WTC11 (cell line): ENCODE data around the gene FMNL2. TPM values are rescaled to one million over a fixed set of nuclear protein-coding genes. Genes with fewer than 3 reads are reported as not detected.

ENCODE experiments used
- ATAC-seq: fragments of 200-7000 bp; cut with Tn5 transposase; 2 replicates; pipeline ENCODE4 v1.10.0; 2021; ENCODE audit warnings: mild to moderate bottlenecking, moderate library complexity
- CTCF ChIA-PET: fragments of 300-600 bp; sonication (Branson Sonifier 250); formaldehyde crosslinking; loops from one replicate; lab custom pipeline; 2021; ENCODE audit warnings: antibody characterized with exemption; lab: Charles Lee
- POLR2A ChIA-PET: fragments of 350-600 bp; sonication (Branson Sonifier 250); formaldehyde crosslinking; loops from one replicate; lab custom pipeline; 2021; ENCODE audit warnings: antibody characterized with exemption; lab: Charles Lee
- DNase-seq: peaks from one replicate; pipeline ENCODE4 v3.0.0; 2021; ENCODE audit warnings: low spot score
- H3K27ac Mint-ChIP-seq: 2 replicates; pipeline ENCODE4 v1.8.0; 2021; ENCODE audit warnings: mixed read lengths
- H3K27me3 Mint-ChIP-seq: 2 replicates; pipeline ENCODE4 v1.8.0; 2021; ENCODE audit warnings: low read depth, mild to moderate bottlenecking, moderate library complexity, mixed read lengths
- H3K36me3 Mint-ChIP-seq: 2 replicates; pipeline ENCODE4 v1.8.0; 2021; ENCODE audit warnings: mixed read lengths
- H3K4me1 Mint-ChIP-seq: 2 replicates; pipeline ENCODE4 v1.8.0; 2022; ENCODE audit warnings: mixed read lengths
- H3K4me3 Mint-ChIP-seq: 2 replicates; pipeline ENCODE4 v1.8.0; 2021; ENCODE audit warnings: mild to moderate bottlenecking, moderate library complexity, mixed read lengths
- H3K9me3 Mint-ChIP-seq: 2 replicates; pipeline ENCODE4 v1.8.0; 2021; ENCODE audit warnings: mixed read lengths
- AFF4 ChIP-seq: sonication (generic); formaldehyde crosslinking; IDR thresholded peaks from 2 replicates; pipeline ENCODE4 v1.8.1; 2023; ENCODE audit warnings: mild to moderate bottlenecking, missing genetic modification reagents, borderline replicate concordance
- AR ChIP-seq: fragments of 250-450 bp; sonication (Bioruptor Pico); IDR thresholded peaks from 2 replicates; pipeline ENCODE4 v1.9.0; 2021; ENCODE audit warnings: mild to moderate bottlenecking
- CREB1 ChIP-seq: sonication (generic); formaldehyde crosslinking; IDR thresholded peaks from 2 replicates; pipeline ENCODE4 v1.8.0; 2023; ENCODE audit warnings: mild to moderate bottlenecking, missing genetic modification reagents
- CTCF ChIP-seq: fragments of 200-600 bp; IDR thresholded peaks from 2 replicates; pipeline ENCODE4 v1.8.0; 2022; ENCODE audit warnings: antibody characterized with exemption
- E2F4 ChIP-seq: sonication (generic); formaldehyde crosslinking; IDR thresholded peaks from 2 replicates; pipeline ENCODE4 v1.8.1; 2022; ENCODE audit warnings: low read depth, mild to moderate bottlenecking, moderate library complexity, missing genetic modification reagents, borderline replicate concordance
- EMX1 ChIP-seq: fragments of 250-450 bp; sonication (Bioruptor Pico); IDR thresholded peaks from 2 replicates; pipeline ENCODE4 v1.8.0; 2021; ENCODE audit warnings: mild to moderate bottlenecking
- FOXJ3 ChIP-seq: sonication (generic); formaldehyde crosslinking; IDR thresholded peaks from 2 replicates; pipeline ENCODE4 v1.9.0; 2021; ENCODE audit warnings: missing genetic modification reagents, mild to moderate bottlenecking, borderline replicate concordance
- FOXP1 ChIP-seq: sonication (generic); formaldehyde crosslinking; IDR thresholded peaks from 2 replicates; pipeline ENCODE4 v1.8.0; 2022; ENCODE audit warnings: missing genetic modification reagents, mild to moderate bottlenecking, moderate library complexity, borderline replicate concordance
- GTF2I ChIP-seq: fragments of 250-450 bp; sonication (Bioruptor Pico); conservative IDR thresholded peaks from 2 replicates; pipeline ENCODE4 v1.4.0; 2021; ENCODE audit warnings: mild to moderate bottlenecking
- HMGA2 ChIP-seq: fragments of 250-450 bp; sonication (Bioruptor Pico); IDR thresholded peaks from 2 replicates; pipeline ENCODE4 v1.4.0; 2021; ENCODE audit warnings: mild to moderate bottlenecking, moderate library complexity
- HMGXB4 ChIP-seq: sonication (generic); formaldehyde crosslinking; IDR thresholded peaks from 2 replicates; pipeline ENCODE4 v1.8.1; 2023; ENCODE audit warnings: mild to moderate bottlenecking, moderate library complexity, missing genetic modification reagents
- IRF1 ChIP-seq: sonication (generic); formaldehyde crosslinking; IDR thresholded peaks from 2 replicates; pipeline ENCODE4 v1.8.0; 2023; ENCODE audit warnings: missing genetic modification reagents
- KAT7 ChIP-seq: sonication (generic); formaldehyde crosslinking; IDR thresholded peaks from 2 replicates; pipeline ENCODE4 v1.8.1; 2023; ENCODE audit warnings: missing genetic modification reagents, mild to moderate bottlenecking, borderline replicate concordance
- MLX ChIP-seq: sonication (generic); formaldehyde crosslinking; IDR thresholded peaks from 2 replicates; pipeline ENCODE4 v1.8.1; 2023; ENCODE audit warnings: mild to moderate bottlenecking, missing genetic modification reagents, moderate library complexity
- NFE2L1 ChIP-seq: sonication (generic); formaldehyde crosslinking; IDR thresholded peaks from 2 replicates; pipeline ENCODE4 v1.8.1; 2023; ENCODE audit warnings: missing genetic modification reagents
- NFYB ChIP-seq: sonication (generic); formaldehyde crosslinking; conservative IDR thresholded peaks from 2 replicates; pipeline ENCODE4 v1.8.0; 2022; ENCODE audit warnings: low read depth, missing genetic modification reagents
- TEAD4 ChIP-seq: sonication (generic); formaldehyde crosslinking; IDR thresholded peaks from 2 replicates; pipeline ENCODE4 v1.8.0; 2022; ENCODE audit warnings: mild to moderate bottlenecking, missing genetic modification reagents
- ZNF532 ChIP-seq: fragments of 250-450 bp; sonication (Bioruptor Pico); IDR thresholded peaks from 2 replicates; pipeline ENCODE4 v1.9.0; 2021; ENCODE audit warnings: mild to moderate bottlenecking, borderline replicate concordance
- total RNA-seq: library from RNA; stranded (reverse); gene quantifications from 3 replicates; pipeline ENCODE4 v1.2.3, GENCODE V29; 2021

FMNL2 gene
- total RNA-seq, 1 experiment from 2014 or later, result 43.0 TPM

- Mint-ChIP-seq H3K27me3 (no peaks in the 10 kb centered on the region), H3K4me1 (no peaks in the 10 kb centered on the region), H3K4me3 (no peak overlapping the region), H3K27ac (peak overlapping the region; percentile 44; the same call in 1 of the 2 replicates), H3K9me3 (no peaks in the 10 kb centered on the region), H3K36me3 (peaks cover 31% of the 10 kb centered on the region)
- ATAC-seq, result no peak
- no peak for DNase-seq
- CTCF ChIA-PET, result no interaction called here
- POLR2A ChIA-PET, result interaction anchor here (0.5 kb wide), 1 partner anchor 410 kb away, joined by 4 read pairs; no protein-coding TSS in a partner anchor
- TF ChIP-seq HMGXB4 (CRISPR knock-in tag) (no peak), ZNF532 (no peak), MLX (no peak), TEAD4 (no peak), AR (CRISPR knock-in tag) (no peak), FOXJ3 (CRISPR knock-in tag) (no peak), EMX1 (CRISPR knock-in tag) (no peak), KAT7 (CRISPR knock-in tag) (no peak), HMGA2 (no peak), CREB1 (CRISPR knock-in tag) (no peak), IRF1 (no peak), AFF4 (CRISPR knock-in tag) (no peak), CTCF (no peak), E2F4 (no peak), NFE2L1 (no peak), GTF2I (CRISPR knock-in tag) (no peak), NFYB (CRISPR knock-in tag) (no peak), FOXP1 (no peak)
These were observed 288.2 kb downstream of the FMNL2 start for GRCh38 chr2:152623076-152623740.
